Osteocyte (in vitro differentiated cells): Measurements from ENCODE around the gene SKAP1. TPM values are rescaled to one million over a fixed set of nuclear protein-coding genes. Genes with fewer than 3 reads are reported as not detected.

Source experiments
- DNase-seq: peaks from one replicate; pipeline ENCODE4 v3.0.0; 2021; ENCODE audit warnings: mixed read lengths; ENCODE audit not compliant: unreplicated experiment; ENCODE audit errors: extremely low spot score
- H3K27ac Mint-ChIP-seq: one replicate; pipeline ENCODE4 v1.8.0; 2021; ENCODE audit warnings: mild to moderate bottlenecking, mixed read lengths; ENCODE audit not compliant: unreplicated experiment
- H3K27me3 Mint-ChIP-seq: one replicate; pipeline ENCODE4 v1.8.0; 2021; ENCODE audit warnings: mixed read lengths; ENCODE audit not compliant: unreplicated experiment
- H3K36me3 Mint-ChIP-seq: one replicate; pipeline ENCODE4 v1.8.0; 2021; ENCODE audit warnings: mixed read lengths; ENCODE audit not compliant: unreplicated experiment
- H3K4me1 Mint-ChIP-seq: one replicate; pipeline ENCODE4 v1.8.0; 2021; ENCODE audit warnings: mixed read lengths; ENCODE audit not compliant: unreplicated experiment
- H3K4me3 Mint-ChIP-seq: one replicate; pipeline ENCODE4 v1.8.0; 2021; ENCODE audit warnings: mild to moderate bottlenecking, moderate library complexity, mixed read lengths; ENCODE audit not compliant: unreplicated experiment
- H3K9me3 Mint-ChIP-seq: one replicate; pipeline ENCODE4 v1.8.0; 2021; ENCODE audit warnings: mixed read lengths; ENCODE audit not compliant: unreplicated experiment
- CTCF ChIP-seq: fragments of 200-600 bp; sonication (generic); IDR thresholded peaks from 2 replicates; pipeline ENCODE4 v1.5.0; 2021; ENCODE audit warnings: antibody characterized with exemption, mild to moderate bottlenecking, moderate library complexity
- total RNA-seq: library from RNA; stranded (reverse); gene quantifications from 2 replicates; pipeline ENCODE4 v1.2.1, GENCODE V29; 2021

Gene SKAP1
- total RNA-seq, 1 donor from 2014 or later, result not detected

DNA sequence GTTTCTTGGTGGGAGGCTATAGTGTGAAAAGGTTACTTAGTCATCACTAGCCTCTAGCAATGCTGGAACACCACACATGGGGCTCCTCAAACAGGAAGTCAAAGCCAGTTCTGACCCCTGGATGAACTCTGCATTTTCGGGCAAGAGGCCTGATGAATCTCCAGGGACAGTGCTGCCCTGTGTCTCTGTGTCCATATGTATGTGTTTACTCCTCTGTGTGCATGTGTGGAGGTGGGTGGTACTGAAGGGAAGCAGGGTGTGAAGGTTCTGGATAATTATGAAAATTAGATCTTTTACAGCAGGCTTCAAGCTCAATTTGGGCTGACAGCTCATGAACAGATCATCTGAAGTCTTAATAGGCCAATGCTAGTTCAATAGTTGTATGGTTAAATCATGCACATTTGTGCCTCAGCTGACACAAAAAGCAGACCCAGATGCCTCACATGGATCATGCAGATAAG is 188.9 kb downstream of the SKAP1 start:
- H3K9me3 Mint-ChIP-seq, result no peaks in the 10 kb centered on the region
- TF ChIP-seq CTCF, result no peak
- no peak overlapping the region for H3K27ac Mint-ChIP-seq
- no peaks in the 10 kb centered on the region for H3K36me3 Mint-ChIP-seq
- H3K27me3 Mint-ChIP-seq, result peaks cover 26% of the 10 kb centered on the region
- H3K4me1 Mint-ChIP-seq, result peaks cover 23% of the 10 kb centered on the region
- DNase-seq, result no peak
- no peak overlapping the region for H3K4me3 Mint-ChIP-seq

GRCh38 chr17:48240562-48241130 is 189.4 kb downstream of the SKAP1 start:
- H3K9me3 Mint-ChIP-seq, result no peaks in the 10 kb centered on the region
- peaks cover 23% of the 10 kb centered on the region for H3K4me1 Mint-ChIP-seq
- TF ChIP-seq CTCF, result no peak
- H3K36me3 Mint-ChIP-seq, result no peaks in the 10 kb centered on the region
- H3K27me3 Mint-ChIP-seq, result peaks cover 30% of the 10 kb centered on the region
- H3K4me3 Mint-ChIP-seq, result no peak overlapping the region
- no peak overlapping the region for H3K27ac Mint-ChIP-seq
- DNase-seq, result no peak

GRCh38 chr17:48240122-48240521 is 189.9 kb downstream of the SKAP1 start:
- Mint-ChIP-seq H3K9me3 (no peaks in the 10 kb centered on the region), H3K27ac (no peak overlapping the region), H3K36me3 (no peaks in the 10 kb centered on the region), H3K4me1 (peaks cover 23% of the 10 kb centered on the region), H3K4me3 (no peak overlapping the region), H3K27me3 (peaks cover 33% of the 10 kb centered on the region)
- TF ChIP-seq CTCF, result no peak
- no peak for DNase-seq

GRCh38 chr17:48239603-48239995 is 190.4 kb downstream of the SKAP1 start:
- H3K4me3 Mint-ChIP-seq, result no peak overlapping the region
- no peak for DNase-seq
- H3K9me3 Mint-ChIP-seq, result no peaks in the 10 kb centered on the region
- TF ChIP-seq CTCF, result no peak
- no peaks in the 10 kb centered on the region for H3K36me3 Mint-ChIP-seq
- H3K27me3 Mint-ChIP-seq, result peaks cover 33% of the 10 kb centered on the region
- H3K27ac Mint-ChIP-seq, result no peak overlapping the region
- H3K4me1 Mint-ChIP-seq, result peaks cover 23% of the 10 kb centered on the region

DNA sequence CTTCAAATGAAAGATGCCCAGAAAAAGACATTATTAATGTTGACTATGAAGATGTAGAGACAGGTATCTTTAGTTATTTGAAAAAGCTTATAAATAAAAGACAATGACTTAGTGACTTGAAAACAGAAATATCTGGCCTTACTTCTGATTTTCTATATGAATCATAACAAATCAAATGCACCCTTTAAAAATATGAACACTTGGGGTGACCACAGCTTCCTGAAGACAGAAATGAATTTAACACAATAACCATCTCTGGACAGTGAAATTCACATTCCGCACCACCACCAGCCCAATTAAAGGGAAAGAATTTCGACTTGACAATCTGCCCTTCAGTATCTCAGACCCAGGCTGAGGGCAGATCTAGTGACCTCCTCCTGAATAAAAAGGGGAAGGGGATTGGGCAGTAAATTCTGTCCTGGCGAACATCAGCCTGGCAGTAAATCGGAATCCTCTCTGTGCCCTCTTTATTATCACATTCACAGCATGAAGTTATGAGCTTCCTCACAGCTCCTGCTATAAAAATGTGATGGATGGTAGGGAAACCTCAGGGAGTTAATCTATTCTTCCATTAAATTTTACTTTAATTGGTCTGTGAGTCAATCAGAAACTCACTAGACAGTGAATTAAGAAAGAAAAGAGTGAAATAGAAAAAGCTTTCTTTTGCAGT is 190.9 kb downstream of the SKAP1 start:
- Mint-ChIP-seq H3K4me3 (no peak overlapping the region), H3K27ac (no peak overlapping the region), H3K27me3 (peaks cover 33% of the 10 kb centered on the region), H3K36me3 (no peaks in the 10 kb centered on the region), H3K4me1 (peaks cover 23% of the 10 kb centered on the region), H3K9me3 (no peaks in the 10 kb centered on the region)
- TF ChIP-seq CTCF, result no peak
- DNase-seq, result no peak
